Measurements from ENCODE around the gene PTCH2. TPM values are rescaled to one million over a fixed set of nuclear protein-coding genes. Genes with fewer than 3 reads are reported as not detected.

Gene PTCH2
- total and polyA plus RNA-seq, 4 donors = 0.38 to 6.7 (median 4.0) TPM

GRCh38 chr1:44832056-44832705 is 10.9 kb downstream of the PTCH2 start:
- WGBS, 2 donors = 74 to 76% methylated on average over 13 of the region's 13 CpGs
- ATAC-seq (ENCODE audit: low FRiP score) (no peak), DNase-seq (no peak)
- H3K27ac ChIP-seq (ENCODE audit: low read depth in 1 of 2, low read length in 2 of 2) = no peak overlapping the region
- no peaks in the 10 kb centered on the region for H3K4me1 ChIP-seq (ENCODE audit: control insufficient read depth in 1 of 2, insufficient read depth in 2 of 2, low read length in 2 of 2)
- H3K36me3 ChIP-seq (ENCODE audit: control insufficient read depth in 1 of 2, insufficient read depth in 2 of 2, low read length in 1 of 2) = no peaks in the 10 kb centered on the region
- intact Hi-C loops (cut with DNase I) = loop anchor here (5.0 to 10.0 kb wide), 3 partner anchors 45 to 473 kb away; partner anchors contain the start of gene BEST4 (in 2 of the 2)
- no peak overlapping the region for H3K4me3 ChIP-seq (ENCODE audit: low read length in 2 of 2)
- no peaks in the 10 kb centered on the region for H3K9me3 ChIP-seq (ENCODE audit: control insufficient read depth, low read length)
- H3K27me3 ChIP-seq (ENCODE audit: control insufficient read depth in 1 of 2, insufficient read depth in 2 of 2, low read length in 1 of 2) = no peaks in the 10 kb centered on the region

DNA sequence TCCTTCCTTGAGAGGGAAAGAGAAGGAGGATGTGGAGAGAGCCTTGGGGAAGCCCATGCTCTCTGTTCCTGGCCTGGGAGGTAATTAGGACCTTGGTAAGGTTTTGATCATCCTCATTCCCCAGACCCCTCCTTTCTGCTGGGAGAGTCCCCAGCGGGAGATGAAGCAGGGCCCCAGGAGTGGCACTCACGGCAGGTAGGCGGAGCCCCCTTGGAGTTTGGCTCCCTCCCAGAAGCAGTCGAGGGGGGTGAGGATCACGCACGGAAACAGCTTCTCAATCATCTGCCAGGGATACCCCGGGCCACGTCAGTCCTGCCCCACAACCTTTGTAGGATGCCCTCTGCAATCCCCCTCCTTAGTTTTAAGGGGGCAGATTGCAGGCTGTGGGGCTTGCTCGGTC is 11.5 kb downstream of the PTCH2 start:
- ATAC-seq (ENCODE audit: low FRiP score) (no peak), DNase-seq (peak in 1 of 2 donors; percentile 56)
- no peaks in the 10 kb centered on the region for H3K4me1 ChIP-seq (ENCODE audit: control insufficient read depth in 1 of 2, insufficient read depth in 2 of 2, low read length in 2 of 2)
- H3K36me3 ChIP-seq (ENCODE audit: control insufficient read depth in 1 of 2, insufficient read depth in 2 of 2, low read length in 1 of 2) = no peaks in the 10 kb centered on the region
- H3K27ac ChIP-seq (ENCODE audit: low read depth in 1 of 2, low read length in 2 of 2) = no peak overlapping the region
- no peaks in the 10 kb centered on the region for H3K9me3 ChIP-seq (ENCODE audit: control insufficient read depth, low read length)
- H3K27me3 ChIP-seq (ENCODE audit: control insufficient read depth in 1 of 2, insufficient read depth in 2 of 2, low read length in 1 of 2) = no peaks in the 10 kb centered on the region
- no peak overlapping the region for H3K4me3 ChIP-seq (ENCODE audit: low read length in 2 of 2)
- WGBS, 2 donors = 63 to 72% methylated on average over 9 of the region's 9 CpGs
- intact Hi-C loops (cut with DNase I) = loop anchor here (5.0 to 10.0 kb wide), 3 partner anchors 44 to 473 kb away; partner anchors contain the start of gene BEST4 (in 2 of the 2)

DNA sequence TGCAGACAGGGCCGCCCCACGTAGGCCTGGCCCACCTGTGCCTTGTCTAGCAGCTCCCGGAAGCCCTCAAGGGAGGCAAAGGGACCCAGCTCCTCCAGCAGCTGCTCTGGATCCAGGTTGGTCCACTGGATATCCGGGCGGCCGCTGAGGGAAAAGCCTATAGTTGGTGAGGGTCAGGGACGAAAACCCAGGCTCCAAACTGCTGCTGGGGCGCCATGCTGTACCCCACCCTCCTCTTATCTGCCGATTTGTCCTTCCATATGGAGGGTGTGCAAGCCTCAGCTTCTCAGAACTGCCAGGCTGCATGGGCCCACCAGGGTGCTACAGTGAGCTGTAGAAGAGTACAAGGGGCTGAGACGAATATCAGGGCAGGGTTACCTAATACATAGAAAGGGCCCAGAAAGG is 12.2 kb downstream of the PTCH2 start:
- WGBS, 2 donors = 84 to 97% methylated on average over 10 of the region's 10 CpGs
- H3K4me1 ChIP-seq (ENCODE audit: control insufficient read depth in 1 of 2, insufficient read depth in 2 of 2, low read length in 2 of 2) = no peaks in the 10 kb centered on the region

GRCh38 chr1:44829506-44830384 is 13.3 kb downstream of the PTCH2 start:
- Histone ChIP-seq H3K4me1 (ENCODE audit: control insufficient read depth in 1 of 2, insufficient read depth in 2 of 2, low read length in 2 of 2) (no peaks in the 10 kb centered on the region), H3K9me3 (ENCODE audit: control insufficient read depth, low read length) (no peaks in the 10 kb centered on the region), H3K36me3 (ENCODE audit: control insufficient read depth in 1 of 2, insufficient read depth in 2 of 2, low read length in 1 of 2) (no peaks in the 10 kb centered on the region), H3K4me3 (ENCODE audit: low read length in 2 of 2) (no peak overlapping the region), H3K27ac (ENCODE audit: low read depth in 1 of 2, low read length in 2 of 2) (no peak overlapping the region), H3K27me3 (ENCODE audit: control insufficient read depth in 1 of 2, insufficient read depth in 2 of 2, low read length in 1 of 2) (no peaks in the 10 kb centered on the region)
- intact Hi-C loops (cut with DNase I) = loop anchor here (5.0 to 10.0 kb wide), 3 partner anchors 42 to 475 kb away; partner anchors contain the start of gene BEST4 (in 2 of the 2)
- WGBS, 2 donors = 89 to 90% methylated on average over 12 of the region's 12 CpGs
- ATAC-seq (ENCODE audit: low FRiP score) = no peak
- DNase-seq = peak in 1 of 2 donors; percentile 62

More for the DNA sequence above, 12.2 kb downstream of the PTCH2 start:
- H3K4me3 ChIP-seq (ENCODE audit: low read length in 2 of 2) = no peak overlapping the region
- no peak overlapping the region for H3K27ac ChIP-seq (ENCODE audit: low read depth in 1 of 2, low read length in 2 of 2)
- ATAC-seq (ENCODE audit: low FRiP score) (no peak), DNase-seq (no peak)
- intact Hi-C loops (cut with DNase I) = loop anchor here (5.0 to 10.0 kb wide), 3 partner anchors 44 to 474 kb away; partner anchors contain the start of gene BEST4 (in 2 of the 2)
- no peaks in the 10 kb centered on the region for H3K36me3 ChIP-seq (ENCODE audit: control insufficient read depth in 1 of 2, insufficient read depth in 2 of 2, low read length in 1 of 2)
- H3K27me3 ChIP-seq (ENCODE audit: control insufficient read depth in 1 of 2, insufficient read depth in 2 of 2, low read length in 1 of 2) = no peaks in the 10 kb centered on the region
- H3K9me3 ChIP-seq (ENCODE audit: control insufficient read depth, low read length) = no peaks in the 10 kb centered on the region

- no peak overlapping the region for H3K27ac ChIP-seq (ENCODE audit: low read depth in 1 of 2, low read length in 2 of 2)
- no peak overlapping the region for H3K4me3 ChIP-seq (ENCODE audit: low read length in 2 of 2)
- H3K27me3 ChIP-seq (ENCODE audit: control insufficient read depth in 1 of 2, insufficient read depth in 2 of 2, low read length in 1 of 2) = no peaks in the 10 kb centered on the region
- WGBS, 2 donors = 95% methylated on average over 15 of the region's 15 CpGs
- DNase-seq (peak in 1 of 2 donors; percentile 68), ATAC-seq (ENCODE audit: low FRiP score) (no peak)
- H3K36me3 ChIP-seq (ENCODE audit: control insufficient read depth in 1 of 2, insufficient read depth in 2 of 2, low read length in 1 of 2) = no peaks in the 10 kb centered on the region
- H3K4me1 ChIP-seq (ENCODE audit: control insufficient read depth in 1 of 2, insufficient read depth in 2 of 2, low read length in 2 of 2) = no peaks in the 10 kb centered on the region
- intact Hi-C loops (cut with DNase I) = no loop called here
- no peaks in the 10 kb centered on the region for H3K9me3 ChIP-seq (ENCODE audit: control insufficient read depth, low read length)
Observed at GRCh38 chr1:44828841-44829440, 14.1 kb downstream of the PTCH2 start.

DNA sequence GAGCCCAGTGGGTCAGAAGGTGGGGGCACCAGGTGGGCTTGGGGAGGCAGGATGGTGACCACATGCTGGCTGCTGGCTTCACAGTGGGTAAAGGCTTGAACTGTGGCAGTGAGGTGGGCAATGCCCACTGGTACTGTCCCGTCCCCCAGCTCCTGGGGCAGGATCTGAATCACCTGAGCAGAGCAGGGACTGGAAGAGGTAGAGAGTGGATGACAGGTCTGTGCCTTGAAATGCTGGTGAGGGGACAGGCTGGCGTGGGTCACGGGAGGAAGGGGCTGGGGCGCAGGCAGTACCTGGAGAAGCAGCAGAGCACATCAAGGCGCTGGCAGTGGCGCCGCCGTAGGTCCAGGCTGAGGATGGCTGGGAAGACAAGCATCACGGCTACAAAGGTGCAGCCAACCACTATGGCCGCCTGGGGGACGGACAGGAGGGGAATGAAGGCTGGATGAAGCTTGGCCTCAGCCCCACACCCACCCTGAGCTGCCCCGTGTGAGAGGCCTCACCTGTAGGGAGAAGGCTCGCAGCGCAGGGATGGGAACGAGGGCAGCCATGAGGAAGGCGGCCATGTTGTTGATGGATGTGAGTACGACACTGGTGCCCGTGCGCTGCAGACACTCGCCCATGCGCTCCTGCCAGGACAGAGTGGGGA is 14.9 kb downstream of the PTCH2 start:
- Histone ChIP-seq H3K4me3 (ENCODE audit: low read length in 2 of 2) (no peak overlapping the region), H3K4me1 (ENCODE audit: control insufficient read depth in 1 of 2, insufficient read depth in 2 of 2, low read length in 2 of 2) (no peaks in the 10 kb centered on the region), H3K9me3 (ENCODE audit: control insufficient read depth, low read length) (no peaks in the 10 kb centered on the region), H3K27me3 (ENCODE audit: control insufficient read depth in 1 of 2, insufficient read depth in 2 of 2, low read length in 1 of 2) (no peaks in the 10 kb centered on the region), H3K27ac (ENCODE audit: low read depth in 1 of 2, low read length in 2 of 2) (no peak overlapping the region), H3K36me3 (ENCODE audit: control insufficient read depth in 1 of 2, insufficient read depth in 2 of 2, low read length in 1 of 2) (no peaks in the 10 kb centered on the region)
- ATAC-seq (ENCODE audit: low FRiP score) = no peak
- DNase-seq = peak in 1 of 2 donors; percentile 75
- intact Hi-C loops (cut with DNase I) = no loop called here
- 93 to 94% methylated on average over 21 of the region's 21 CpGs for WGBS, 2 donors

- 88 to 91% methylated on average over 28 of the region's 28 CpGs for WGBS, 2 donors
- H3K27me3 ChIP-seq (ENCODE audit: control insufficient read depth in 1 of 2, insufficient read depth in 2 of 2, low read length in 1 of 2) = no peaks in the 10 kb centered on the region
- no peak for ATAC-seq (ENCODE audit: low FRiP score)
Observed at GRCh38 chr1:44827197-44828002, 15.7 kb downstream of the PTCH2 start.

More at GRCh38 chr1:44827197-44828002, 15.7 kb downstream of the PTCH2 start:
- Histone ChIP-seq H3K27ac (ENCODE audit: low read depth in 1 of 2, low read length in 2 of 2) (no peak overlapping the region), H3K4me1 (ENCODE audit: control insufficient read depth in 1 of 2, insufficient read depth in 2 of 2, low read length in 2 of 2) (no peaks in the 10 kb centered on the region), H3K4me3 (ENCODE audit: low read length in 2 of 2) (no peak overlapping the region), H3K36me3 (ENCODE audit: control insufficient read depth in 1 of 2, insufficient read depth in 2 of 2, low read length in 1 of 2) (no peaks in the 10 kb centered on the region), H3K9me3 (ENCODE audit: control insufficient read depth, low read length) (no peaks in the 10 kb centered on the region)
- intact Hi-C loops (cut with DNase I) = no loop called here
- DNase-seq = peak in 1 of 2 donors; percentile 73

Measured in aorta (tissue), 5 donors.